SK-N-MC (cell line): ENCODE results near the gene GRK2.

Experiments
- EZH2 ChIP-seq: fragments of 200-600 bp; sonication (generic); IDR thresholded peaks from one replicate; pipeline ENCODE4 v1.6.1; 2017; ENCODE audit warnings: antibody characterized with exemption
- POLR2AphosphoS5 ChIP-seq: IDR thresholded peaks from 2 replicates; pipeline ENCODE4 v1.6.1; 2012; ENCODE audit warnings: mild to moderate bottlenecking, low read depth, low read length, borderline replicate concordance

- TF ChIP-seq POLR2AphosphoS5 = no peak
- no peak for TF ChIP-seq EZH2
These were observed 55.8 kb downstream of the GRK2 start for GRCh38 chr11:67322049-67322448.
